T-helper 2 cell treated with Interferon-gamma antibody and Interleukin-4, amounts not matched to agents 100 ng/mL and 5 ng/mL, for 36 hours (primary cell): Measurements from ENCODE around the gene SPATA31E1. TPM values are rescaled to one million over a fixed set of nuclear protein-coding genes. Genes with fewer than 3 reads are reported as not detected.

Experiments
- intact Hi-C: fragments of 100-400 bp; cut with micrococcal nuclease; formaldehyde crosslinking; loops from one replicate; pipeline ENCODE4 v1.15.1; 2023
- total RNA-seq: library from RNA; stranded (reverse); gene quantifications from 2 replicates; pipeline ENCODE4 v1.2.3, GENCODE V29; 2022

SPATA31E1 gene
- total RNA-seq, 1 donor from 2014 or later, result not detected

DNA sequence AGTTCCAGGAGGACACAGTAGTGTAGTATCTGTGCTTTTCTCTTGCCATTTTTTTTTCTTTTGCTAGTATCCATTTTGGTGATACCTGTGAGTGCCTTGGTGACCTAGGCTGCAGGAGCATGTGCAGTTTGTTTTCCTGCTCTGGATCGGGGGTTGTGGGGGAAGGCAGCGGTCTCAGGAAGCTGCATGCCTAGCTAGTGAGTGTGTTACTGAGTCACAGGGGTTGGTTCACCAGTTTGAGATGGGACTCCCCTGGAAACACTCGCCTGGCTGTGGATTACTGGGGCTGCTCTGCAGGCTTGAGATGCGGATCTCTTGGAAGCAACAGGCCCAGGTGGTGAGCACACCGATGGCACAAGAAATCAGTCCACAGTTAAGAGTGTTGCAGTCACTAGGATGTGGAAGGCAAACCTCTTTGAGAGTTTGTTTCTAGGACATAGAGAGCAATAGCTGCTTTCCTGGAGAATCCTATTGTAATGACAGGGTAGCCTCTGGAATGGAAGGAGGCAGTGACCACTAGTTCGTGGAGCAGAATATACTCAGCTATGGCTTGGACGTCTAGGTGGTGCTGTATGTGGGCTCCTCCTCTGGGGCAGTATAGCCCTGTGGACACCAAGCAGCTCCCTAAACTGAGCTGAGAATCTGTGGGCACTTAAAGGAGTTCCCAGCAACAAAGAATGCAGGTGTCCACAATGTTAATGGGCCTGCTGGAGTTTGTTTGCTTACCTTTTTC lies 20.0 kb upstream of the SPATA31E1 start:
- intact Hi-C loops, result no loop called here

DNA sequence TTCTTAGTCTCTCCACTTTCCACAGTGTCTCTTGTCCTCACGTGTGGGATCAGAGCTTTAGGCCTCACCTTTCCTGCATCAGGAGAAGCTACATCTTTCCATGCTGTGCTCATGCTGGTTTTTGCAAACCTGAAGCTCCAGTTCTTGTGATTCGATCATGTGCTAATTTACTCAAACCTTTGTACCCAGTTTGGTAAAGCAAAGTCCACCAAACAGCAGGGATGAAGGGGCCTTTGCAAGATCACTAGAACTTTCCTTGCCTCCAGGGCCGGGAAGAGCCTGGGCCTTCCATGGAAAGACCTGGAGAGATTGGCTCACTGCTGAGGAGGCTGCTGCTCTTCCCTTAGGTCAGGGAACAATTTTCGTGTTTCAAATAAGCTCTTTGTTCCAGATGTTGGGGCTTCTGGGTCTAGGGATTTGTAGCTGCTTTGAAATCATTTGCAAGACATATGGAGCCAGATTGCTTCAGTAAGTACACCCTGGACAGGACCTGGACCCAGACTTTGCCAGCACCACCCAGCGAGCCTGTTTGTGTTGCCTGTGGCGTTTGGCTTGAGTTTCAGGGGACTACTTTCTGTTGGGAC lies 18.7 kb upstream of the SPATA31E1 start:
- intact Hi-C loops, result no loop called here

DNA sequence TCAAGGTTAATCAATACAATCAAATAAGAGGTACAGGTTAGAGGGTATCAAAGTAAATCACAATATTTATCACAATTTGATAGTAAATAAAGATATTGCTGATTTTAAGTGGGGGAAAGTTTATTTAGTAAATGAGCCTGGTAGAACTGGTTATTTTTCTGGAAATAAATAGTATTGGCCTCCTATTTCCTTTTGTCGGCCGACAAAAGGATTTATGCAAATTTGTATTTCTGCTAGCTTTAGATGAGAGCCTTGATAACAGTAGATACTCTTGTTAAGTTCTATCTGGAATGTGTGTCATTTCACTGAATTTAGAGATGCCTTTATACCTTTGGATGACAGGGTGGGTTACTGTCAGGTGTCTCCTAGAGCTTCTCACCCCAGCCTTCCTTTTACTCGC lies 17.8 kb upstream of the SPATA31E1 start:
- intact Hi-C loops, result no loop called here

- intact Hi-C loops, result no loop called here
These were observed 17.1 kb upstream of the SPATA31E1 start for GRCh38 chr9:87865626-87866025.

GRCh38 chr9:87867391-87867790 lies 15.3 kb upstream of the SPATA31E1 start:
- intact Hi-C loops, result no loop called here

GRCh38 chr9:87868175-87868574 lies 14.5 kb upstream of the SPATA31E1 start:
- intact Hi-C loops, result no loop called here

GRCh38 chr9:87868635-87869034 lies 14.0 kb upstream of the SPATA31E1 start:
- intact Hi-C loops, result no loop called here

DNA sequence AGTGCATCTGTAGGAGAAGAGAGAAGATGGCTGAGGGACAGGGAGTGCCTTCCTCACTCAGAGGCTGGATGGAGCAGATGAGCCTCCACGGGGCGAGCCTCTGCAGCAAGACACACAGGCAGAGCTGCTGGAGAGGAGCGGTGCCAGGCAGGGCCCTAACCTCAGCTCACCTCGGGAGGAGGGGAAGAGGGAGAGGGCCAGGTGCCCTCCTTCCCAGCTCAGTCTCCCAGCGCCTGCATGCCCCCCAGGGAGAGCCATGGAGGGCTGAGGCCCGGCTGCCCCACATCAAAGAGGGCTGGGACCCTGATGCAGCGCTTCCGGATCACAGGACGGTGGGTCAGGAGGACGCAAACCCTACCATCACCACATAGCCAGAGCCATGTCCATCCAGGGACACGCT lies 13.6 kb upstream of the SPATA31E1 start:
- intact Hi-C loops, result no loop called here

DNA sequence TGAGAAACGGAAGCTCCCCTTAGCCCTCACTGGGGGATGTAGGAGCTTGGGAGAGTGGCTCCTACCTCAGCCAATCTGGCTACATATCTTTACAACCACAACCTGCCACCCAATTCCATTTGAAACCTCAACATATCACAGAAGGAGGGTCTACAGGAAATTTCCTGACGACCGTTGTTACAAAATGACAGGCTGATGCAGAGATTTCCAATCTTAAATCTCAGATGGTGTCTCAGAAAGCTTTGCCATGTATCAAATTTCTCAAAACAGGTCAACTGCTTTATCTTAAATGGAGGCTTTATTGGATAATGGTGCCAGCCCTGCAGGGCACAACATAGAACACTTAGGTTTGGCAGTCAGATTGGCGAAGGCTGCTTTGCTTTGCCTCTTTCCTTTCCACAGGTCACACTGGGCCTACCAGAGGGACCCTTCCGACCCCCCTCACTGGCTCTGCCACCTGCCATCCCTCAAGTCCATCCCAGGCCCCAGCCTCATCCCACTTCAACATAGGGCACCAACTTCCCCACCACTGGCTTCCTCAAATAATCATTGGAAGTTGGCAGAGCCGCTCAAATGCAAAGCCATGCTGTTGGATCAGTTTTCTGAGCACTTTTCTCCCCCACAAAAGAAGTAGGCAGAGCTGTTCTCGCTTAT lies 11.1 kb upstream of the SPATA31E1 start:
- intact Hi-C loops, result no loop called here

GRCh38 chr9:87872079-87872624 lies 10.5 kb upstream of the SPATA31E1 start:
- intact Hi-C loops, result no loop called here

DNA sequence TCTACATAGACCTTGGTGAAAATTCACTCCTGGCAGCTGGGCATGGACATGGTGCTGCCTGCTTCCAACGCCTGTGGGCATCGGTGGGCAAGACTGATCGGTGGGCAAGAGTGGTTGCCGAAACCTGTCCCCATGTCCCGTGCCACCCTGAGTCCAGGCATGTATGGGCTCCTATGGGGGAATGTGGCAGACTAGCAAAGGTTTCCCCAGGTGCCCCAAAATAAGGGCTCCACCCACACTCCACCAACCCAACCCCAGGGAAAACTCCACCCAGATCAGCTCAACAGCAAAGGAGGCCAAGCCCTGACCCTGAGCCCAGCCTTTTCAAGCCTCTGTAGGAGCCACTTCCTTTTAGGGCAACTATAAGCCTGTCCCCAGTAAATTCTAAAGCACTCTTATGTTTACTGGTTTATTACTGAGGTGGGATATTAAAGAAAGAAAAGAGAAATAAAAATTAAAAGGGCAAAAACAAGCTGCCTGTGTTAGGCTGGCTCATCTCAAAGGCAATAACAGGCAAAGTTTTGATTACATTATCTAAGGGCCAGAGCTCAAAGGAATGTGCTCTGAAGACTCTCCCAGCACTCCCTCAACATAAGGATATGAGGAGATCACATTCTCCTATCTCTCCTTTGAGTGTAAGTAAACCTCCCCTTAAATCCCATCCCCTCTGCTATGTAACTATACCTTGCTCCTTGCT lies 8.9 kb upstream of the SPATA31E1 start:
- intact Hi-C loops, result no loop called here

- intact Hi-C loops, result no loop called here
These were observed 8.4 kb upstream of the SPATA31E1 start for GRCh38 chr9:87874304-87874623.

DNA sequence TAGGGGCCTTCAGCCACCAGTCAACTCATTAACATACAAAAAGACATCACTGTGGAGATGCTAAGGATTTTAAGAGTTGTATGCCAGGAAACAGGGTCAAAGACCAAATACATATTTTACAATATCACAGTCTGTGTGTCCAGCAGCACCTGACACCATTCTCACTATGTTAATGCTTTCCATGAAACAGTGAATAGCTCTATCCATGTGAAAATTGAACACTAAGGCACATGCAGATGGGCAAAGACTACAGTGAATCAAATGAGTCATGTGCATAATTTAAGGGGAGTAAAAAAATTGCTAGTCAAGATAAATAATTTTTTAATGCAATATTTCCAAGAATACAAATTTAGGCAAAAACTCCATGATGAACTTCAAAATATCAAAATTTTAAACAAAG lies 7.6 kb upstream of the SPATA31E1 start:
- intact Hi-C loops, result no loop called here

- intact Hi-C loops, result no loop called here
These were observed 6.7 kb upstream of the SPATA31E1 start for GRCh38 chr9:87875831-87876545.

- intact Hi-C loops, result no loop called here
These were observed 6.0 kb upstream of the SPATA31E1 start for GRCh38 chr9:87876708-87877107.

DNA sequence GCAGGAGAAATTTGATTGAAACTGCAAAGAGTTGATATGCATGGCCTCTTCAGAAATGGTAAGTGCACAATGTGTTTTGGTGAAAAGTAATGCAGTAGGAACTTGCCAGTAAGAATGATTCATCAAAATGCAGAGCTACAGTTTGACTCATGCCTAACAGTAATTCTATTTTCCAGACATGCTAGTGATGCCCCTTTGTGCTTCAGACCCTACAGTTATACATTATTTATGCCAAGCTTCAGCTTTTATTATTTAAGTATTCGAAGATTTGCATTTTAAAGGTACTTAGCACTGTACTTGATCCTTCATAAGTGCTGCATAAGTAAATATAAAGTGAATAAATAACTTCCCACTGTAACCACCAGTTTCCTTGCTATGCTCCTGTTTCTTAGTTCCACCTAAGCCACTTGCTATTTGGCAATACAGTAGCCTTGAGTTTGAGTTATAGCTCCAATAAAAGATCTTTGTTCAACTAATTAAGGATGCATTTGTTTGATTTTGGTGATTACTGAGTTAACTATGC lies 3.6 kb upstream of the SPATA31E1 start:
- intact Hi-C loops, result no loop called here

GRCh38 chr9:87880116-87880515 lies 2.6 kb upstream of the SPATA31E1 start:
- intact Hi-C loops, result no loop called here

DNA sequence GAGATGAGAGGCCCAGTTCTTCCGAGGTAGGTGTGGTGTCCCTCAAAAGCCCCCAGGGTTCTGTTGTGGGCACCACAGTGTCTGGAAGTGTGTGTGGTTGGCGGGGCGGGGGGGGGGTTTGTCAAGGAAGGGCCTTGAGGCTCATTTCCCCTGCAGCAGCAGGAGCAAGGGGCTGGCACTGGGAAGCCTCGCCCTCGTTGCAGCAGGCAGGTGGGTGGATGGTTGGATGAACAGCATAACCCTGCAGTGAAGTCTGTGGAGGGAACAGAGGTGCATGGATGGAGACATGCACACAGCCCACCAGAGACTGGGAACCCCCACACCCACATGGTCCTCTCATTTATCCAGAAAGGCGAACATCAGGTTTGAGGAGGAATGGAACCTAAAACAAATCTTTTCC lies 2.0 kb upstream of the SPATA31E1 start:
- intact Hi-C loops, result no loop called here

- intact Hi-C loops, result no loop called here
These were observed 597 bp downstream of the SPATA31E1 start for GRCh38 chr9:87883274-87883673.

- intact Hi-C loops, result no loop called here
These were observed 1.3 kb downstream of the SPATA31E1 start for GRCh38 chr9:87883990-87884389.
